NAMALWA (cell line): Measurements from ENCODE around the gene UBE2L3.
"Not testable (repeated sequence)": the region's sequence is repeated elsewhere in the genome, so short reads cannot be mapped to it uniquely, and the experiment has no call there.

Source experiments
- DNase-seq: peaks from one replicate; pipeline ENCODE4 v3.0.0-alpha.2; 2015; ENCODE audit warnings: low spot score

Gene UBE2L3

GRCh38 chr22:21567456-21568346, at the start of gene UBE2L3:
UBE2L3 (plus strand) TSS chr22:21567714; CDS start chr22:21567745, 31 bp downstream.
- DNase-seq: peak; percentile 89

GRCh38 chr22:21526705-21527500, 40.6 kb upstream of the UBE2L3 start:
- not testable (repeated sequence) for DNase-seq

GRCh38 chr22:21531525-21531924, 36.0 kb upstream of the UBE2L3 start:
- not testable (repeated sequence) for DNase-seq

GRCh38 chr22:21532863-21533648, 34.5 kb upstream of the UBE2L3 start:
- not testable (repeated sequence) for DNase-seq

GRCh38 chr22:21539862-21540261, 27.7 kb upstream of the UBE2L3 start:
- DNase-seq: not testable (repeated sequence)

GRCh38 chr22:21544432-21545322, 22.8 kb upstream of the UBE2L3 start:
- DNase-seq: not testable (repeated sequence)

GRCh38 chr22:21549558-21549957, 18.0 kb upstream of the UBE2L3 start:
- not testable (repeated sequence) for DNase-seq

- DNase-seq: not testable (repeated sequence)
These were observed 17.4 kb upstream of the UBE2L3 start for GRCh38 chr22:21550008-21550677.

- DNase-seq: not testable (repeated sequence)
These were observed 16.9 kb upstream of the UBE2L3 start for GRCh38 chr22:21550678-21551047.

GRCh38 chr22:21551361-21551760, 16.2 kb upstream of the UBE2L3 start, which contains the start of gene RIMBP3C:
RIMBP3C (minus strand) TSS chr22:21551461; CDS start chr22:21550976, 485 bp downstream.
- DNase-seq: not testable (repeated sequence)

GRCh38 chr22:21559345-21560125, 8.0 kb upstream of the UBE2L3 start:
- not testable (repeated sequence) for DNase-seq

- DNase-seq: not testable (repeated sequence)
These were observed 6.9 kb upstream of the UBE2L3 start for GRCh38 chr22:21560657-21561056.

GRCh38 chr22:21563912-21564311, 3.6 kb upstream of the UBE2L3 start:
- DNase-seq: no peak

GRCh38 chr22:21564411-21564810, 3.1 kb upstream of the UBE2L3 start:
- DNase-seq: no peak

GRCh38 chr22:21568347-21569075, 997 bp downstream of the UBE2L3 start:
- DNase-seq: peak; percentile 57

- not testable (repeated sequence) for DNase-seq
These were observed 1.5 kb downstream of the UBE2L3 start for GRCh38 chr22:21569076-21569427.

- no peak for DNase-seq
These were observed 2.1 kb downstream of the UBE2L3 start for GRCh38 chr22:21569459-21570170.

GRCh38 chr22:21570398-21570797, 2.9 kb downstream of the UBE2L3 start:
- DNase-seq: no peak
